HEK293T (cell line): ENCODE results near the gene TOMM70.

Source experiments
- ARNT ChIP-seq: fragments of 450-650 bp; IDR thresholded peaks from 2 replicates; pipeline ENCODE4 v1.6.1; 2017; ENCODE audit warnings: mild to moderate bottlenecking
- BHLHE40 ChIP-seq: fragments of 450-650 bp; IDR thresholded peaks from 2 replicates; pipeline ENCODE4 v1.6.1; 2016; ENCODE audit warnings: mild to moderate bottlenecking, moderate library complexity, borderline replicate concordance
- ELF4 ChIP-seq: fragments of 450-650 bp; IDR thresholded peaks from 2 replicates; pipeline ENCODE4 v1.6.1; 2017; ENCODE audit warnings: antibody characterized with exemption
- FOXA1 ChIP-seq: fragments of 450-650 bp; IDR thresholded peaks from 2 replicates; pipeline ENCODE4 v1.6.1; 2016; ENCODE audit warnings: mild to moderate bottlenecking
- FOXK2 ChIP-seq: fragments of 450-650 bp; IDR thresholded peaks from 2 replicates; pipeline ENCODE4 v1.6.1; 2016; ENCODE audit warnings: mild to moderate bottlenecking
- FOXM1 ChIP-seq: fragments of 450-650 bp; IDR thresholded peaks from 2 replicates; pipeline ENCODE4 v1.6.1; 2017; ENCODE audit warnings: mild to moderate bottlenecking, borderline replicate concordance
- L3MBTL2 ChIP-seq: fragments of 450-650 bp; conservative IDR thresholded peaks from 2 replicates; pipeline ENCODE4 v1.6.1; 2016; ENCODE audit warnings: mild to moderate bottlenecking
- LEF1 ChIP-seq: fragments of 450-650 bp; IDR thresholded peaks from 2 replicates; pipeline ENCODE4 v1.6.1; 2017; ENCODE audit warnings: mild to moderate bottlenecking, borderline replicate concordance
- NFRKB ChIP-seq: fragments of 450-650 bp; IDR thresholded peaks from 2 replicates; pipeline ENCODE4 v1.6.1; 2016; ENCODE audit warnings: mild to moderate bottlenecking, moderate library complexity
- SP1 ChIP-seq: fragments of 450-650 bp; IDR thresholded peaks from 2 replicates; pipeline ENCODE4 v1.6.1; 2017
- SUZ12 ChIP-seq: fragments of 450-650 bp; IDR thresholded peaks from 2 replicates; pipeline ENCODE4 v1.6.1; 2016; ENCODE audit warnings: mild to moderate bottlenecking
- TARDBP ChIP-seq: fragments of 450-650 bp; IDR thresholded peaks from 2 replicates; pipeline ENCODE4 v1.6.1; 2016
- TF ChIP-seq, protein P1 (sequence below): fragments of 450-650 bp; IDR thresholded peaks from 2 replicates; pipeline ENCODE4 v1.6.1; 2016

DNA sequence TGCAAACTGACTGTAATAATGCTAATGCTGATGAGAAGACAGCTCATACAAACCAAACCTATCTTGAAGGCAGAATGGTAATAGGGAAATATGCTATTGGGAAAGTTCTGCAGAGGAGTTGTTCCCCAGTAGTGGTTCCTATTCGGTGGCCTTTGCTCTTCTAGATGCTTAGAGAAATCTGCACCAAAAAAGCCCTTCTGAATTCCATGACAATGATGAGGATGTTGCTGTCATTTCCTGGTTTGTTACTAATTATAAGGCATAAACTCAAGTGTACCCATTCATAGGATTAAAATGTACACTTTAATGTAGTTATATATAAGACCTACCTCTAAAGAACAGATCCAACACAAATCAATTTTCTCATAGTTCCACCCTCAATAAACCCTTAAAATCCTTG is 30.1 kb downstream of the TOMM70 start:
- TF ChIP-seq BHLHE40, result no peak
- TF ChIP-seq SP1, result no peak
- no peak for TF ChIP-seq ARNT
- TF ChIP-seq FOXM1, result no peak
- no peak for TF ChIP-seq FOXK2
- no peak for TF ChIP-seq FOXA1
- TF ChIP-seq SUZ12, result no peak
- no peak for TF ChIP-seq TARDBP
- TF ChIP-seq, protein P1, sequence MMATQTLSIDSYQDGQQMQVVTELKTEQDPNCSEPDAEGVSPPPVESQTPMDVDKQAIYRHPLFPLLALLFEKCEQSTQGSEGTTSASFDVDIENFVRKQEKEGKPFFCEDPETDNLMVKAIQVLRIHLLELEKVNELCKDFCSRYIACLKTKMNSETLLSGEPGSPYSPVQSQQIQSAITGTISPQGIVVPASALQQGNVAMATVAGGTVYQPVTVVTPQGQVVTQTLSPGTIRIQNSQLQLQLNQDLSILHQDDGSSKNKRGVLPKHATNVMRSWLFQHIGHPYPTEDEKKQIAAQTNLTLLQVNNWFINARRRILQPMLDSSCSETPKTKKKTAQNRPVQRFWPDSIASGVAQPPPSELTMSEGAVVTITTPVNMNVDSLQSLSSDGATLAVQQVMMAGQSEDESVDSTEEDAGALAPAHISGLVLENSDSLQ, result no peak
- TF ChIP-seq NFRKB, result no peak
- no peak for TF ChIP-seq ELF4
- no peak for TF ChIP-seq L3MBTL2
- no peak for TF ChIP-seq LEF1
